AG04450 (cell line): ENCODE results near the gene RCAN3. TPM values are rescaled to one million over a fixed set of nuclear protein-coding genes. Genes with fewer than 3 reads are reported as not detected.

Experiments used
- CTCF ChIA-PET: fragments of 300-600, 350-600 bp; formaldehyde crosslinking; extraction: SDS; loops from one replicate; lab custom pipeline; 2022; ENCODE audit warnings: antibody characterized with exemption, inconsistent platforms; lab: Charles Lee
- POLR2A ChIA-PET: fragments of 350-600 bp; formaldehyde crosslinking; extraction: SDS; loops from one replicate; lab custom pipeline; 2021; ENCODE audit warnings: antibody characterized with exemption, inconsistent platforms; lab: Yijun Ruan, JAX
- DNase-seq: peaks from one replicate; pipeline ENCODE4 v3.0.0-alpha.2; 2011; ENCODE audit warnings: low read depth, low spot score
- H3K27ac ChIP-seq: one replicate; pipeline ENCODE4 v1.5.1; 2012; ENCODE audit warnings: low read depth, low read length, control low read depth
- H3K27me3 ChIP-seq: one replicate; pipeline ENCODE4 v1.6.0; 2012; ENCODE audit warnings: low read length; ENCODE audit not compliant: control insufficient read depth, insufficient read depth
- H3K4me3 ChIP-seq: 2 replicates; pipeline ENCODE4 v1.5.1; 2011; ENCODE audit warnings: mild to moderate bottlenecking, low read depth, low read length, control low read depth
- H3K9me3 ChIP-seq: 2 replicates; pipeline ENCODE4 v1.5.1; 2012; ENCODE audit warnings: low read length; ENCODE audit not compliant: control insufficient read depth, insufficient read depth
- polyA plus RNA-seq: library from polyadenylated mRNA; depleted of rRNA; stranded (reverse); fragments of >200 nt; gene quantifications from 2 replicates; pipeline ENCODE4 v1.2.3, GENCODE V29; 2011
- TF ChIP-seq, protein P1 (sequence below): IDR thresholded peaks from 2 replicates; pipeline ENCODE4 v1.5.1; 2011; ENCODE audit warnings: low read depth, low read length, control low read depth, inconsistent platforms

Gene RCAN3
- polyA plus RNA-seq, 1 experiment = 4.5 TPM

DNA sequence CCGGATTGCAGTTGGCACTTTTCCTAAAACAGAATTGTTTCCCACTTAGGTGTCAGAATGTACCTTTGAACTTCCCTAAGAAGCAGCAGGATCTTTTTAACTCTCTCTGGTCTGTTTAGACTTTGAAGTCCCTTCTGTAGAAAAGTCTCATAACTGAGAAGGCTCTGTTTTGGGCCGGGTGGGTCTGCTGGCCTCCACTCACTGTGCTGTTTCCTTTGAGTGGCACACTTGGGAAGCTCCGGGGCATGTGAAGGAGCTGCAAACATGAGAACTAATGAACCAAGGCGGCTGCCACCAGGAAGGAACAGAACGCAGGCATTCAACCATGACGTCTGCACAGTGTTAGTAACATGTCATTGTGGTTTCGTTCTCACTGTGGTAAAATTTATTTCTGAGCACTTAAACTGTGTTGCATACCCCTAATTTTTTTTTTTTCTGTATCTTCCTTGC is 33.8 kb downstream of the RCAN3 start:
- no peaks in the 10 kb centered on the region for H3K27me3 ChIP-seq
- H3K4me3 ChIP-seq = no peak overlapping the region
- CTCF ChIA-PET = interaction anchor here (0.9 to 2.4 kb wide), 2 partner anchors 10 to 50 kb away, joined by 5 to 10 read pairs; no protein-coding TSS in a partner anchor
- POLR2A ChIA-PET = no interaction called here
- no peaks in the 10 kb centered on the region; the same call in 1 of the 2 replicates for H3K9me3 ChIP-seq
- no peak for DNase-seq
- TF ChIP-seq, protein P1, sequence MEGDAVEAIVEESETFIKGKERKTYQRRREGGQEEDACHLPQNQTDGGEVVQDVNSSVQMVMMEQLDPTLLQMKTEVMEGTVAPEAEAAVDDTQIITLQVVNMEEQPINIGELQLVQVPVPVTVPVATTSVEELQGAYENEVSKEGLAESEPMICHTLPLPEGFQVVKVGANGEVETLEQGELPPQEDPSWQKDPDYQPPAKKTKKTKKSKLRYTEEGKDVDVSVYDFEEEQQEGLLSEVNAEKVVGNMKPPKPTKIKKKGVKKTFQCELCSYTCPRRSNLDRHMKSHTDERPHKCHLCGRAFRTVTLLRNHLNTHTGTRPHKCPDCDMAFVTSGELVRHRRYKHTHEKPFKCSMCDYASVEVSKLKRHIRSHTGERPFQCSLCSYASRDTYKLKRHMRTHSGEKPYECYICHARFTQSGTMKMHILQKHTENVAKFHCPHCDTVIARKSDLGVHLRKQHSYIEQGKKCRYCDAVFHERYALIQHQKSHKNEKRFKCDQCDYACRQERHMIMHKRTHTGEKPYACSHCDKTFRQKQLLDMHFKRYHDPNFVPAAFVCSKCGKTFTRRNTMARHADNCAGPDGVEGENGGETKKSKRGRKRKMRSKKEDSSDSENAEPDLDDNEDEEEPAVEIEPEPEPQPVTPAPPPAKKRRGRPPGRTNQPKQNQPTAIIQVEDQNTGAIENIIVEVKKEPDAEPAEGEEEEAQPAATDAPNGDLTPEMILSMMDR = no peak
- H3K27ac ChIP-seq = no peak overlapping the region

DNA sequence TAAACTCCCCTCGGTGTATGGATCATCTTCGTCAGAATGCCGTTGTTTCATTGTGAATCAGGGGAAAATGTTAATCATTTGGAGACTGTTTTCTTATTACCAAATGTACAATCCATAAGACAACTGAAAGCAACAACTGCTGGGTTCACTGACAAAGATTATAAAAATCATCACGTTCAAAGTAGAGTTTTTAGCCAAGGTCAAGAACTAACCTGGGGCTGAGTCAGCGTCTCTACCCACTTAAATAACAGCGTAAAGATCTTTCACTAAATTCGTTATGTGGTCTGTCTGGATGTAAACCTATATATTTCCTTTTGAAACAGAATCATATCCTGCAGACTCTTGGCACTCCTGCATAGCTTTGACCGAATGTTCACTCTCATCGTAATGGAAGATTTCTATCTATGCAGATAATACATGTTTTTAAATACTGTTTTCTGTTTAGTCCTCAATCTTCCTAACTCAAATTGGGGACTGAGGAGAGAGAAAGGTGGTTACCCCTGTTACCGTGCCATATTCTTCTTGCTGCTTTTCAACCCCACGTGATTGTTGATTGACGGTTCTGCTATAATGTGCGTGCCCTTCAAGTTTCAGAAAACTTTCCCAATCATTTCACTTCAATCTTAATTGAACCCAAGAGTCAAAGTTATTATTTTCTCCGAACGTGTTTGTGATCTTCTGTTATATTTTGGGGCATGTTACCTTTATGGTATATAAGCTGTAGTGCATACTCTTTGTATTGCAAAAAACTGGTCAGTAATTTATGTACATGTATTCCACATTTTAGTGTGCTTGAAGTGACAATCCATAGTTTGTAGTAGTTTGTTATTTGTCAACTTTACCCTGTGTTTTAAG is 37.6 kb downstream of the RCAN3 start:
- H3K9me3 ChIP-seq = no peaks in the 10 kb centered on the region
- ChIA-PET CTCF (interaction anchor here (1.5 to 4.8 kb wide), 4 partner anchors 13 to 342 kb away, joined by 4 to 20 read pairs (median 6); no protein-coding TSS in a partner anchor), POLR2A (interaction anchor here (1.0 kb wide), 1 partner anchor 47 kb away, joined by 4 read pairs; no protein-coding TSS in a partner anchor)
- H3K27me3 ChIP-seq = no peaks in the 10 kb centered on the region
- no peak for DNase-seq
- no peak overlapping the region for H3K4me3 ChIP-seq
- TF ChIP-seq, protein P1 = no peak
- H3K27ac ChIP-seq = no peak overlapping the region

DNA sequence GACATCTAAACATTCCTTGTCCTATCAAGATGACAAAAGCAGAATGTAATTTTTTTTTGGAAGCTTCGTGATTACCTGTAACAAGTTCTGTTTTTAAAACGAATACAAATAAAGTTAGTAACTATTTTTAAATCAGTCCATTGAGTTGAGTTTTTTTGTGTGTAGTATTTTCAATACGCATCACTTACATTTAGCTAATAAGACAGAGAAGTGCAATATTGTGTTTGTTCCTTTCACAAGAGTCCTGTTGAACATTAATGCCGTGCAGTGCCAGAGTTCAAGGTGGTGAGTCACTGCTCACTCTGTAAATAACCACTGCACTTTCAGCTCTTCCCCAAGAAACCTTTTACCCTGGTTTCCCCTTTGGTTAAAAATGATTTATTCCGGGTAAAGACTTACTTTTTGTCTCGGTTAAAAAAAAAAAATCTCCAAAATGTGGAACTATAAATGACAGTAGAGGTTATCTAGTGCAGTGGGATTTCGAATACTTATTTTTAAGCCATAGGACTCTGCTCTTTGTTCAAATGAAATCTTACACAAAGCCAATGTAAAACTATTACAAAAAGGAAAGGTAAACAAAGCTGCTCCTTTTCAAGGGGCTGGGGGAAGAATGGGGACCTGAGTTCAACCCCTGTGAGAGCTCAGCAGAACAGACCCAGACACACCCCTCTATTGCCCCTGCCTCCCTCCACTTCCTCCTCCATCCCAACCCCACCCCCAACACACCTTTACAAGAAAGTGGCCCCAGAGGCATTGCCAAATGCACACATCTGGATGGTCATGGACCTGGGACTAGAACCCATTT is 38.5 kb downstream of the RCAN3 start:
- POLR2A ChIA-PET = interaction anchor here (1.0 kb wide), 1 partner anchor 46 kb away, joined by 4 read pairs; no protein-coding TSS in a partner anchor
- Histone ChIP-seq H3K27ac (peak overlapping the region; percentile 13), H3K9me3 (no peaks in the 10 kb centered on the region), H3K4me3 (no peak overlapping the region), H3K27me3 (no peaks in the 10 kb centered on the region)
- peak; percentile 16 for DNase-seq
- CTCF ChIA-PET = interaction anchor here (0.8 to 4.8 kb wide), 7 partner anchors 14 to 342 kb away, joined by 3 to 20 read pairs (median 6); no protein-coding TSS in a partner anchor
- TF ChIP-seq, protein P1 = no peak

DNA sequence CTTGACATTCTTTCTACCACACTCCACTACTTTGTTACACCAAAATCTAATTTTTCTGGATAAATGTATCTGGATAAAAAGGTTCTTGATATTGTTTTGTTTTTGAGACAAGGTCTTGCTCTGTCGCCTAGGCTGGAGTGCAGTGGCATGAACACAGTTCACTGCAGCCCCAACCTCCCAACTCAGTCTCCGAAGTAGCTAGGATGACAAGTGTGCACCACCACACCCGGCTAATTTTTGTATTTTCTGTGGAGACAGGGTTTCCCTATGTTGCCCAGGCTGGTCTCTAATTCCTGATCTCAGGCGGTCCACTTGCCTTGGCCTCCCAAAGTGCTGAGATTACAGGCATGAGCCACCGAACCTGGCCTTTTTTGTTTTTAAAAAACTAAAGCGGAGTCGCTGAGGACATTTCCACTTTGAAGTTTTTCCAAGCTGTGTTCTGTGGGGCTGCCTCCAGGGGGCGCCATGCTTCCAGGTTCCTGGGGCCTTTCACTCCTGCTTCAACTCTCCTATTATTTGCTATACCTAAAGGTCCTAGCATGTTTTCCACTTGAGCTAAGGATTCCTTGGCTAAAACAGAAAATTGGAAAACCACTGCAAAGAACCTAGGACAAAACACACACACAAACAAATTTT is 39.2 kb downstream of the RCAN3 start:
- H3K9me3 ChIP-seq = no peaks in the 10 kb centered on the region
- no peak overlapping the region for H3K4me3 ChIP-seq
- TF ChIP-seq, protein P1 = peak; percentile 56
- H3K27ac ChIP-seq = no peak overlapping the region
- DNase-seq = no peak
- ChIA-PET POLR2A (interaction anchor here (1.0 kb wide), 1 partner anchor 45 kb away, joined by 4 read pairs; no protein-coding TSS in a partner anchor), CTCF (interaction anchor here (0.5 to 4.8 kb wide), 8 partner anchors 15 to 343 kb away, joined by 3 to 20 read pairs (median 4); no protein-coding TSS in a partner anchor)
- H3K27me3 ChIP-seq = peaks cover 4% of the 10 kb centered on the region
